HepG2 (cell line): ENCODE data around the gene TMEM14B. TPM values are rescaled to one million over a fixed set of nuclear protein-coding genes. Genes with fewer than 3 reads are reported as not detected.

Source experiments
- ATAC-seq: fragments of 200-7000 bp; cut with Tn5 transposase; 3 replicates; pipeline ENCODE4 v1.9.1; 2020; ENCODE audit warnings: mild to moderate bottlenecking, moderate library complexity
- BruUV-seq: library from RNA; stranded (reverse); fragments of 400-500 nt; replicated peaks from 2 replicates; lab custom pipeline; 2021; lab: Mats Ljungman, UMichigan
- CTCF ChIA-PET: fragments of 300-600 bp; formaldehyde crosslinking; extraction: SDS; loops from one replicate; lab custom pipeline; 2021; ENCODE audit warnings: low total read pairs, inconsistent platforms, low intra/inter-chr PET ratio; lab: Yijun Ruan, JAX
- POLR2A ChIA-PET: fragments of 350-600 bp; sonication (Branson Sonifier 250); formaldehyde crosslinking; loops from one replicate; lab custom pipeline; 2020; ENCODE audit warnings: antibody characterized with exemption, inconsistent platforms; lab: Yijun Ruan, JAX
- DNase-seq: peaks from one replicate; pipeline ENCODE4 v3.0.0-alpha.2; 2015; ENCODE audit warnings: low spot score
- FAIRE-seq: peaks from 3 replicates; lab custom pipeline; 2011; peaks lifted over from hg19 to GRCh38; lab: Jason Lieb, UNC
- H2AFZ ChIP-seq: one replicate; pipeline ENCODE4 v1.6.1; 2011; ENCODE audit warnings: low read length, inconsistent platforms
- H3K27ac ChIP-seq: fragments of 300-600 bp; 3 replicates; pipeline ENCODE4 v1.8.0; 2011; ENCODE audit warnings: mixed run types, mild to moderate bottlenecking, mixed read lengths, low read length, inconsistent platforms; ENCODE audit not compliant: insufficient read depth; ENCODE audit errors: extremely low read length
- H3K27me3 ChIP-seq, 2 experiments: fragments of 200-600 bp in 1 of 2; 2 replicates in 1 of 2; 3 replicates in 1 of 2; pipeline versions ENCODE4 v1.6.0 to v1.8.0; 2011; ENCODE audit warnings: low read length in 2 of 2, mild to moderate bottlenecking in 2 of 2, moderate library complexity in 2 of 2, inconsistent platforms in 1 of 2; ENCODE audit not compliant: insufficient read depth in 2 of 2, control insufficient read depth in 1 of 2
- H3K36me3 ChIP-seq, 2 experiments: fragments of 200-600 bp in 1 of 2; replicated peaks in 1 of 2; 2 replicates in 1 of 2; 3 replicates in 1 of 2; pipeline versions ENCODE4 v1.5.1 to v1.8.0; 2011; ENCODE audit warnings: low read length in 2 of 2, inconsistent platforms in 1 of 2; ENCODE audit not compliant: insufficient read depth in 2 of 2, control insufficient read depth in 1 of 2
- H3K4me1 ChIP-seq: 2 replicates; pipeline ENCODE4 v1.5.1; 2012; ENCODE audit warnings: low read length, inconsistent platforms; ENCODE audit not compliant: insufficient read depth
- H3K4me2 ChIP-seq: 2 replicates; pipeline ENCODE4 v1.6.0; 2011; ENCODE audit warnings: low read depth, low read length, inconsistent platforms
- H3K4me3 ChIP-seq, 3 experiments: fragments of 200-600 bp in 1 of 3; sonication (generic), shearing (Covaris generic) in 1 of 3; replicated peaks in 1 of 3; 2 replicates each; pipeline ENCODE4 v1.5.1; 2011 to 2016; ENCODE audit warnings: low read length in 3 of 3, inconsistent platforms in 2 of 3, low read depth in 2 of 3, mild to moderate bottlenecking in 2 of 3, control low read depth in 1 of 3, mixed read lengths in 1 of 3; ENCODE audit not compliant: insufficient read depth in 1 of 3
- H3K79me2 ChIP-seq: one replicate; pipeline ENCODE4 v1.6.1; 2011; ENCODE audit warnings: low read length, inconsistent platforms; ENCODE audit not compliant: insufficient read depth
- H3K9ac ChIP-seq: 2 replicates; pipeline ENCODE4 v1.6.0; 2011; ENCODE audit warnings: mild to moderate bottlenecking, low read depth, low read length, inconsistent platforms; ENCODE audit not compliant: insufficient read depth
- H3K9me3 ChIP-seq: 2 replicates; pipeline ENCODE4 v1.5.1; 2012; ENCODE audit warnings: mild to moderate bottlenecking, low read length
- H4K20me1 ChIP-seq: 2 replicates; pipeline ENCODE4 v1.6.0; 2011; ENCODE audit warnings: inconsistent platforms, mild to moderate bottlenecking, low read length, moderate library complexity; ENCODE audit not compliant: insufficient read depth
- ARID4A ChIP-seq: sonication (generic); formaldehyde crosslinking; IDR thresholded peaks from 2 replicates; pipeline ENCODE4 v1.5.0; 2020; ENCODE audit warnings: mild to moderate bottlenecking, missing genetic modification reagents, borderline replicate concordance
- E2F5 ChIP-seq: sonication (generic); formaldehyde crosslinking; conservative IDR thresholded peaks from 2 replicates; pipeline ENCODE4 v1.4.0; 2020; ENCODE audit warnings: missing genetic modification reagents
- FOXP1 ChIP-seq, 2 experiments: fragments of 450-650 bp in 1 of 2; IDR thresholded peaks; 2 replicates each; pipeline ENCODE4 v1.6.1; 2017 to 2018; ENCODE audit warnings: antibody characterized with exemption in 1 of 2
- HINFP ChIP-seq: sonication (generic); formaldehyde crosslinking; IDR thresholded peaks from 2 replicates; pipeline ENCODE4 v1.4.0; 2020; ENCODE audit warnings: low read depth, mild to moderate bottlenecking, missing genetic modification reagents
- KDM2A ChIP-seq: sonication (generic); formaldehyde crosslinking; IDR thresholded peaks from 2 replicates; pipeline ENCODE4 v1.4.0; 2020; ENCODE audit warnings: low read depth, missing genetic modification reagents, borderline replicate concordance
- KLF13 ChIP-seq: sonication (generic); formaldehyde crosslinking; IDR thresholded peaks from 2 replicates; pipeline ENCODE4 v1.4.0; 2020; ENCODE audit warnings: mild to moderate bottlenecking, missing genetic modification reagents
- MIXL1 ChIP-seq: IDR thresholded peaks from 2 replicates; pipeline ENCODE4 v1.6.1; 2016
- SIN3A ChIP-seq: IDR thresholded peaks from 2 replicates; pipeline ENCODE4 v1.6.1; 2011; ENCODE audit warnings: low read depth, mild to moderate bottlenecking, control low read depth, low read length, borderline replicate concordance
- SIN3B ChIP-seq: fragments of 150-350 bp; IDR thresholded peaks from 2 replicates; pipeline ENCODE4 v1.6.1; 2014; ENCODE audit warnings: low read length
- STAG1 ChIP-seq: sonication (generic); formaldehyde crosslinking; IDR thresholded peaks from 2 replicates; pipeline ENCODE4 v1.4.0; 2020; ENCODE audit warnings: missing genetic modification reagents
- THAP11 ChIP-seq: IDR thresholded peaks from 2 replicates; pipeline ENCODE4 v1.6.1; 2016; ENCODE audit warnings: missing biosample characterization, missing genetic modification reagents
- ZNF333 ChIP-seq: sonication (generic); formaldehyde crosslinking; IDR thresholded peaks from 2 replicates; pipeline ENCODE4 v1.4.0; 2020; ENCODE audit warnings: mild to moderate bottlenecking, missing genetic modification reagents, borderline replicate concordance
- ZNF343 ChIP-seq: sonication (generic); formaldehyde crosslinking; IDR thresholded peaks from 2 replicates; pipeline ENCODE4 v1.4.0; 2020; ENCODE audit warnings: mild to moderate bottlenecking, missing genetic modification reagents
- ZNF776 ChIP-seq: sonication (generic); formaldehyde crosslinking; IDR thresholded peaks from 2 replicates; pipeline ENCODE4 v1.4.0; 2020; ENCODE audit warnings: mild to moderate bottlenecking, missing genetic modification reagents
- ZUFSP ChIP-seq: sonication (generic); formaldehyde crosslinking; IDR thresholded peaks from 2 replicates; pipeline ENCODE4 v1.9.0; 2021; ENCODE audit warnings: missing genetic modification reagents, mild to moderate bottlenecking, borderline replicate concordance
- WGBS: methylation state at CpG from one replicate; pipeline ENCODE4 v1.1.6; 2017; ENCODE audit warnings: low lambda C conversion rate; 5-methylcytosine and 5-hydroxymethylcytosine counted together
- in situ Hi-C: cut with HindIII; loops from 2 replicates; pipeline ENCODE4 v1.10.0; 2017; ENCODE audit warnings: low pct_unique_long_range_greater_than_20kb; ENCODE audit not compliant: extremely low pct_ligation_motif_present
- intact Hi-C: fragments of 100-400 bp; cut with micrococcal nuclease; formaldehyde crosslinking; loops from one replicate; pipeline ENCODE4 v1.10.0; 2022; ENCODE audit not compliant: unreplicated experiment
- polyA plus RNA-seq, 8 experiments: library from polyadenylated mRNA; depleted of rRNA in 3 of 8; stranded (reverse) in 7 of 8; unstranded in 1 of 8; fragments of >200 nt; fragmentation: Illumina TruSeq in 4 of 8; extraction: Trizol in 4 of 8; gene quantifications; 2 replicates each; pipeline versions ENCODE4 v1.2.1 to v1.2.3, GENCODE V29; 2011 to 2016; ENCODE audit warnings: low read depth in 4 of 8, missing spikeins in 1 of 8, mixed read lengths in 1 of 8; ENCODE audit not compliant: insufficient read depth in 1 of 8
- total RNA-seq, 5 experiments: library from RNA; depleted of rRNA; stranded (reverse); fragments of >200 nt; fragmentation: Illumina TruSeq; extraction: Trizol; gene quantifications; 2 replicates each; pipeline ENCODE4 v1.2.3, GENCODE V29; 2016; ENCODE audit warnings: low read depth in 1 of 5

The TMEM14B gene
- total and polyA plus RNA-seq, 2 of the 13 experiments (the other 11 are each of a cell fraction or from before 2014, with no cell fraction given): 133 to 200 TPM

DNA sequence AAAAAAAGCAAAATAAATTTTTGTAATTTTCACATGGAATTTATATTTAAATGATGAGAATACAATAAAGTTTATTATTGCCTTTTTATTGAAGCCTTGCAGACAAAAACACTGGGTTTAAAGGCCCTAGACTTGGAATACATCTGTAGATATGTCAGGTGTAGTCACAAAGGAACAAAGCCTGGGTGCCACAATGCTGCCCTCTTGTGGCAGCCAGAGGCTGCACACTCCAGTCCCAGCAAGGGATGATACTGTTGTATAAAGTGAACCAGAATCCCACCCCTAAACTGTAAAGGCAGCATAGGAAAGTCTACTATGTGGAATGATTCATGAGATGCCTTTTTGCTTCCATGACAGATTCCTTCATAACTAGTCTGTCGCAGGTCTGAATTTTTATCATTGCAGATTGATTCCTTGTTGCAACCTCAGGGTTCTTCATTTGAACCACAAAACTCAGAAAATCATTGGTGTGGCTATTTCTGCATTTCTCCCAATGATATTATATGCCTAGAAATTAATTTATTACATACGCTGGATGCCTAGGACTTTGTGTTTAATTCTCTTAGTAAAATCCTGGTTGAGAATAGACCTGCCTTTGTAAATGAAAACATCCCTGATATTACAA is 53.7 kb downstream of the TMEM14B start:
- intact Hi-C loops (loop anchor here (1.0 kb wide), 5 partner anchors 78 to 323 kb away; partner anchors contain the start of genes C6orf52, PAK1IP1 and TMEM14C), in situ Hi-C loops (loop anchor here (5.0 kb wide), 1 partner anchor 324 kb away; no protein-coding TSS in a partner anchor)
- Histone ChIP-seq H3K36me3 (no peaks in the 10 kb centered on the region), H3K27ac (no peak overlapping the region), H3K79me2 (no peaks in the 10 kb centered on the region), H3K9me3 (no peaks in the 10 kb centered on the region), H3K9ac (no peak overlapping the region), H3K4me2 (no peak overlapping the region), H4K20me1 (no peaks in the 10 kb centered on the region), H2AFZ (no peak overlapping the region), H3K4me3 (no peak overlapping the region), H3K4me1 (peaks cover 7% of the 10 kb centered on the region; the same call in 1 of the 2 replicates), H3K27me3 (no peaks in the 10 kb centered on the region)
- ChIA-PET CTCF (interaction anchor here (1.0 to 3.3 kb wide), 3 partner anchors 107 to 322 kb away, joined by 3 to 41 read pairs (median 25); partner anchors contain the start of genes C6orf52 and PAK1IP1), POLR2A (interaction anchor here (1.0 to 2.1 kb wide), 4 partner anchors 78 to 106 kb away, joined by 3 to 11 read pairs (median 6); partner anchors contain the start of genes PAK1IP1 and TMEM14C)
- peak; percentile 100 for ATAC-seq
- BruUV-seq: no TSS peak
- peak; percentile 97 for FAIRE-seq
- WGBS: 36% methylated on average over 2 of the region's 2 CpGs
- peak; percentile 67 for DNase-seq
- TF ChIP-seq KLF13 (CRISPR knock-in tag): no peak
- peak; percentile 56; the same call in 1 of the 2 replicates for TF ChIP-seq KDM2A (CRISPR knock-in tag)
- TF ChIP-seq SIN3A: no peak
- no peak for TF ChIP-seq ZNF333 (CRISPR knock-in tag)
- no peak for TF ChIP-seq HINFP (CRISPR knock-in tag)
- TF ChIP-seq ZNF343 (CRISPR knock-in tag): no peak
- peak; percentile 51; the same call in 1 of the 2 replicates for TF ChIP-seq MIXL1 (CRISPR knock-in tag)
- TF ChIP-seq THAP11: 0 out of 2 replicates have a peak, but pooled peaks have one; percentile 25
- no peak for TF ChIP-seq ZUFSP (CRISPR knock-in tag)
- no peak for TF ChIP-seq E2F5 (CRISPR knock-in tag)
- TF ChIP-seq SIN3B: 0 out of 2 replicates have a peak, but pooled peaks have one; percentile 24
- no peak for TF ChIP-seq ZNF776 (CRISPR knock-in tag)
- no peak for TF ChIP-seq FOXP1 (IDR thresholded peaks at IDR 0.05)
- TF ChIP-seq FOXP1 (CRISPR knock-in tag; IDR thresholded peaks at IDR 0.05): no peak
- TF ChIP-seq ARID4A: no peak
- peak; percentile 94 for TF ChIP-seq STAG1 (CRISPR knock-in tag)
